ENCODE data around the gene DST.

DNA sequence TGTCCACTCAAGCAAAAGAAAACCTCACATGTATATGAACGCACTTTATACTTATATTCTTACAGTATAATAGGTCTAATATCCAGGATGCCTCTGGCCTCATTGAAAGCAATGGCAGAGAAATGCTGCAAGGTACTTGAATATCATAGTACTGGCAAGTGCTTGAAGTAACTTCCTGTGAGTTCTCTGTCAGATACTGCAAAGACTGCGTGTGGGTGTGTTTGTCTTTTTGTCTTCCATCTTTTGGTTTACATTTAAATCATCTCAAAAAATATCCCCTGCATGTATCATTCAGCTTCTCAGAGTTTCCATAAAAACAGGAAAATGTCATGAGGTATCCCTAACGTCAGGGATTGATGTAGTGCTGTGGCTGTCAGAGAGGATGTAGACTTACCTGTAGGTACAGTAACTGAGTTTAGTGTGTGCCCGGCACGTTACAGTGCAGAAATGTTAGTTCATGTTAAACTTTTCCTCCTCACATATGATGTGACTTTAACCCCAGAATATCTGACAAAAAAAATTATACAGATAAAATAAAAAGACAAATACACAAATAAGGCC, 184.3 kb downstream of the DST start:
- TF ChIP-seq POLR2A (IDR thresholded peaks at IDR 0.05): no peak
- TF ChIP-seq, protein P1, sequence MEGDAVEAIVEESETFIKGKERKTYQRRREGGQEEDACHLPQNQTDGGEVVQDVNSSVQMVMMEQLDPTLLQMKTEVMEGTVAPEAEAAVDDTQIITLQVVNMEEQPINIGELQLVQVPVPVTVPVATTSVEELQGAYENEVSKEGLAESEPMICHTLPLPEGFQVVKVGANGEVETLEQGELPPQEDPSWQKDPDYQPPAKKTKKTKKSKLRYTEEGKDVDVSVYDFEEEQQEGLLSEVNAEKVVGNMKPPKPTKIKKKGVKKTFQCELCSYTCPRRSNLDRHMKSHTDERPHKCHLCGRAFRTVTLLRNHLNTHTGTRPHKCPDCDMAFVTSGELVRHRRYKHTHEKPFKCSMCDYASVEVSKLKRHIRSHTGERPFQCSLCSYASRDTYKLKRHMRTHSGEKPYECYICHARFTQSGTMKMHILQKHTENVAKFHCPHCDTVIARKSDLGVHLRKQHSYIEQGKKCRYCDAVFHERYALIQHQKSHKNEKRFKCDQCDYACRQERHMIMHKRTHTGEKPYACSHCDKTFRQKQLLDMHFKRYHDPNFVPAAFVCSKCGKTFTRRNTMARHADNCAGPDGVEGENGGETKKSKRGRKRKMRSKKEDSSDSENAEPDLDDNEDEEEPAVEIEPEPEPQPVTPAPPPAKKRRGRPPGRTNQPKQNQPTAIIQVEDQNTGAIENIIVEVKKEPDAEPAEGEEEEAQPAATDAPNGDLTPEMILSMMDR (IDR thresholded peaks at IDR 0.05): no peak
